ENCODE measurements around the gene LSMEM2. TPM values are rescaled to one million over a fixed set of nuclear protein-coding genes. Genes with fewer than 3 reads are reported as not detected.
A peak's percentile ranks its signal among the peaks of the same experiment; 100 is the strongest.

The LSMEM2 gene
- polyA plus RNA-seq, 1 donor: 0.25 TPM

DNA sequence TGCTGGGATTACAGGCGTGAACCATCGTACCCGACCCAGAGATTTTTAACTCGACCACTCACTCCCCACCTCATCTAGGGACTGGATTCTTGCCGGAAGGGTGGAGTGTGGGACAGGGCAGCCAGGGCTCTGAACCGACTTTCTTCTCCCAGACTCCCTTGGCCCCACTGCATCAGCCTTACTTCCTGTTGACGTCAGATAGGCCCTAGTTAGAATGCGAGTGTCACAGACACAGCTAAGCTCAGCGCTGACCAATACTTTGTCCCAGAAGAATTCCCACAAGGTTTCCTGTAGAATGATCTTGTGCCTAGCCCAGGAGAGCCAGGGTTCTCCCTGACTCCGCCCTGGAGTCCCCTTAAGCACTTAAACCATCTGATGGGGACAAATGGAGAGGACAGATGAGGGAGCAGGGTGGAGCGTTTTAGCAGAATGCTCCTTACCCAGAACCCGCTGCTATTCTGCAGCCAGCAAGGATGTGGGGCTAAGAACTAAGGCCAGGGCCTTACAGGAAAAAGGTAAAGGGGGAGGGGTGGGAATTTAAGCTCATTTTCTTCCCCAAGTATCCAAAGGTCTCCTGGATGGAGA is 54.9 kb downstream of the LSMEM2 start:
- no peak for DNase-seq
- WGBS (ENCODE audit: insufficient coverage, low lambda C conversion rate): 93% methylated on average over 3 of the region's 12 CpGs
- Histone ChIP-seq H3K4me3 (ENCODE audit: low read length) (no peak overlapping the region), H3K27ac (ENCODE audit: low read length) (peak overlapping the region; percentile 14), H3K27me3 (ENCODE audit: control insufficient read depth, insufficient read depth, low read length) (no peaks in the 10 kb centered on the region), H3K9me3 (ENCODE audit: control insufficient read depth, low read depth, low read length) (peaks cover 3% of the 10 kb centered on the region), H3K4me1 (ENCODE audit: control insufficient read depth, insufficient read depth, low read length) (peaks cover 27% of the 10 kb centered on the region), H3K36me3 (ENCODE audit: control insufficient read depth, insufficient read depth, low read length) (peaks cover 32% of the 10 kb centered on the region)

DNA sequence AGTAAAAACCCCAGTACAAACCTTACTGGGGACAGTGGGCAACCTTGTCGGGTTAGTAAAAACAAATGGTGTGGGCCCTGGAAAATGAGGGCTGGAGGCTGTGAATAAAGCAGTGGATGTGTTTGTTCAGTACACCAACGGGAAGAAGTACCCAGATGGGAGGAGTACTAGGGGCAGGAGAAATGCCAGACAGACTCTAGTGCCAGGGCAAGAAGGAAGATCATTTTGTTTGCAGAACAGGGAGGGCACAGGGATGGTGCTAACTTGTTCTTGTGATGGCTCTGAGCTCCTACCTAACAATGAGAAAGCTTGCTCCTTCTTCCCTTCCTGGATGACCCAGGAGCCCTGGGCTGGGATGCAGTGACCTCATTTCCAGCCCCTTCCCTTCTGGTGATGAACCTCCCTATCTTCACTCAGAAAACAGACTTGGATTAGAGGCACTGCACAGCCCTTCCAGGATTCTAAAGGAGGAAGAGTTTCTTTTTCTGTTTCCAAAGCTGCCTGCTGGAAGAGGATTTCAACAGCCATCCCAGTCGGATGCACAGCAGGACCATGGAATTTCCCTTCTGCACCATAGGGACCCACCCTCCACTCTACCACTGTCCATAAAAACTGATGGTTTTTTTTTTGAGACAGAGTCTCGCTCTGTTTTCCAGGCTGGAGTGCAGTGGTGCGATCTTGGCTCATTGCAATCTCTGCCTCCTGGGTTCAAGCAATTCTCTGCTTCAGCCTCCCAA is 55.6 kb downstream of the LSMEM2 start:
- H3K36me3 ChIP-seq (ENCODE audit: control insufficient read depth, insufficient read depth, low read length): peaks cover 28% of the 10 kb centered on the region
- WGBS (ENCODE audit: insufficient coverage, low lambda C conversion rate): 33% methylated on average over 1 of the region's 5 CpGs

DNA sequence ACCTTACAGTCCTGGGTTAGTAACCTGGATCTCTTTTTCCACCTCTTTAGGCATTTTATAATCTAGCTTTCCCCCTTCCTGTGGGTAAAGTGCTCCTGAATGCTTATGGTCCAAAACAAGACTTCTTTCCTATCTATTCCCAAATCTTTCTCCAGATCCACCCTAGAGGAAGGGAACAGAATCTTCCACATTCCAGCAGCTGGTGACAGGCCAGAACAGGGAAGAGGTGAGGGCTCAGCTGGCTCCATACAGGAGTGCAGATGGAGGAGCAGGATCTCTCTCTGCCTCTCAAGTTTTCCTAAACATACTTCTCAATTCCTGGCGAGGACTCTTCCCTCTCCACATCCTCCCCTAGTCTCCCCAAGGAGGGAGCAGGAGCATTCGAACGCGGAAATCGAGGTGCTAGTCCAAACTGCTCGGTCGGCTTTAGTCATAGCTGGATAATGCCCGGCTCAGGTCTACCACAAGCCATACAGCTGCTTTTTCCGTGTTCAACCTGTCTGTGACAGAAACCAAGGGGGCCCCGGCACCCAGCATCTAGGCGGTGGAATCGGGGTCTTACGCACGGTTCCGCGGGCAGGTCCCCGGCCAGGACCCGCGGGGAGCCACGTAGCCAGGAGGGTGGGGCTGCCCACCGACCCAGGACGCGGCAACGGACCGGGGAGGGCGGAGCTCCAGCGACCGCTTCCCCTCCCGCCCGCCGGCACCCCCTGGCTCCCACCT is 57.7 kb downstream of the LSMEM2 start:
- Histone ChIP-seq H3K27ac (ENCODE audit: low read length) (peak overlapping the region; percentile 93), H3K9me3 (ENCODE audit: control insufficient read depth, low read depth, low read length) (peaks cover 6% of the 10 kb centered on the region), H3K4me1 (ENCODE audit: control insufficient read depth, insufficient read depth, low read length) (peaks cover 30% of the 10 kb centered on the region), H3K27me3 (ENCODE audit: control insufficient read depth, insufficient read depth, low read length) (peaks cover 18% of the 10 kb centered on the region), H3K36me3 (ENCODE audit: control insufficient read depth, insufficient read depth, low read length) (peaks cover 7% of the 10 kb centered on the region), H3K4me3 (ENCODE audit: low read length) (peak overlapping the region; percentile 68)
- DNase-seq: no peak
- no CpG with 5 or more reads among the region's 31 CpGs for WGBS (ENCODE audit: insufficient coverage, low lambda C conversion rate)

More for the DNA sequence above, 55.6 kb downstream of the LSMEM2 start:
- no peak for DNase-seq
- Histone ChIP-seq H3K27me3 (ENCODE audit: control insufficient read depth, insufficient read depth, low read length) (no peaks in the 10 kb centered on the region), H3K27ac (ENCODE audit: low read length) (peak overlapping the region; percentile 14), H3K4me1 (ENCODE audit: control insufficient read depth, insufficient read depth, low read length) (peaks cover 27% of the 10 kb centered on the region), H3K4me3 (ENCODE audit: low read length) (no peak overlapping the region), H3K9me3 (ENCODE audit: control insufficient read depth, low read depth, low read length) (peaks cover 3% of the 10 kb centered on the region)

DNA sequence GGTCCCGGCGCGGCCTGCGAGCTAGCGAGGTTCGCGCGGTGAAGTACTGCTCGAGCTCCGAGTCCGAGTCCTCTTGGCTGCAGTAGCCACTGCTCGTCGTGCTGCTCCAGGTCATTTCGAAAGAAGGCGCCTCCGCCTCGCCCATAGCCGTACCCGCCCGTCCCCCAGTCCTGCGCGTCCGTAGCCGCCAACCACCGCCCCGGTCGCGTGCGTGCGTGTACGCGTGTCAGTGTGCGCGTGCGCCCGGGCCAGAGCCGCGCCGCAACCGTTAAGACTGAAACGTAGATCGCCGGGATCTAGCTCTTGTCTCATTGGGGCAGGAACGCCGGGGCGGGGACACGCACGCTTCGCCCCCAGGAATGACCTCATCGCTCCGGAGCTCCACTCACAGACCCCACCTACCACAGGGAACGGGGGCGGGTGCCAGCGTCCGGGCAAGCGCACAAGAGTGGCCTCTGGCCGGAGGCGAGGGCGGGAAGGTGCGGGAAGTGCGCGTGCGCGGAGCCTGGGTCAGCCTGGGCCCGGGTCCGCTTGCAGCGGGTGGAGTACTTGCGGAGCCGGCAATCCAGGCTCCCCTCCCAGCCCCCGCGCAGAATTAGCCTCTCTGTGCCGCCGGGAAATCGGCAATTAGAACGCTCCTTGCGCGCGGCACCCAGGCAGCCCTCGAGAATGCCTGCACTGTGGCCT is 58.4 kb downstream of the LSMEM2 start:
- no CpG with 5 or more reads among the region's 79 CpGs for WGBS (ENCODE audit: insufficient coverage, low lambda C conversion rate)
- H3K36me3 ChIP-seq (ENCODE audit: control insufficient read depth, insufficient read depth, low read length): no peaks in the 10 kb centered on the region
- H3K4me3 ChIP-seq (ENCODE audit: low read length): peak overlapping the region; percentile 68
- peaks cover 20% of the 10 kb centered on the region for H3K27me3 ChIP-seq (ENCODE audit: control insufficient read depth, insufficient read depth, low read length)
- H3K9me3 ChIP-seq (ENCODE audit: control insufficient read depth, low read depth, low read length): peaks cover 6% of the 10 kb centered on the region
- peak; percentile 99 to 100 for DNase-seq
- peak overlapping the region; percentile 93 for H3K27ac ChIP-seq (ENCODE audit: low read length)
- peaks cover 30% of the 10 kb centered on the region for H3K4me1 ChIP-seq (ENCODE audit: control insufficient read depth, insufficient read depth, low read length)

Other genes starting within 250 kb of the LSMEM2 start
- 272 TPM for gene RBM5, start 190.2 kb upstream of the LSMEM2 start, polyA plus RNA-seq
- 8.9 TPM for gene SEMA3F, start 123.8 kb upstream of the LSMEM2 start, polyA plus RNA-seq
- not detected for gene GNAT1, start 87.5 kb upstream of the LSMEM2 start, polyA plus RNA-seq
- 2.0 TPM for gene SLC38A3, start 73.8 kb upstream of the LSMEM2 start, polyA plus RNA-seq
- 118 TPM for gene GNAI2, start 42.9 kb upstream of the LSMEM2 start, polyA plus RNA-seq
- 87.0 TPM for gene SEMA3B, start 9.9 kb upstream of the LSMEM2 start, polyA plus RNA-seq
- 55.4 TPM for gene IFRD2, start 13.3 kb downstream of the LSMEM2 start, polyA plus RNA-seq
- 2.7 TPM for gene HYAL3, start 20.3 kb downstream of the LSMEM2 start, polyA plus RNA-seq
- 9.6 TPM for gene NAA80, start 20.3 kb downstream of the LSMEM2 start, polyA plus RNA-seq
- gene HYAL1, start 24.5 kb downstream of the LSMEM2 start, polyA plus RNA-seq: 2.1 TPM
- gene HYAL2, start 43.7 kb downstream of the LSMEM2 start, polyA plus RNA-seq: 37.2 TPM
- gene TUSC2, start 49.1 kb downstream of the LSMEM2 start, polyA plus RNA-seq: 28.0 TPM
- gene RASSF1, start 61.7 kb downstream of the LSMEM2 start, polyA plus RNA-seq: 19.5 TPM
- gene ZMYND10, start 66.6 kb downstream of the LSMEM2 start, polyA plus RNA-seq: 0.99 TPM
- 20.7 TPM for gene NPRL2, start 71.7 kb downstream of the LSMEM2 start, polyA plus RNA-seq
- 20.6 TPM for gene CYB561D2, start 71.8 kb downstream of the LSMEM2 start, polyA plus RNA-seq
- gene TMEM115, start 80.4 kb downstream of the LSMEM2 start, polyA plus RNA-seq: 44.2 TPM
- 7.5 TPM for gene CACNA2D2, start 224.5 kb downstream of the LSMEM2 start, polyA plus RNA-seq

All from large intestine (tissue), 3 donors.